C4-2B (cell line): Measurements from ENCODE around the gene GNGT2.

ENCODE experiments used
- CTCF ChIP-seq: fragments of 450-650 bp; conservative IDR thresholded peaks from 2 replicates; pipeline ENCODE4 v1.5.1; 2017; ENCODE audit warnings: mild to moderate bottlenecking
- ZFX ChIP-seq: fragments of 450-650 bp; IDR thresholded peaks from 2 replicates; pipeline ENCODE4 v1.6.1; 2017

DNA sequence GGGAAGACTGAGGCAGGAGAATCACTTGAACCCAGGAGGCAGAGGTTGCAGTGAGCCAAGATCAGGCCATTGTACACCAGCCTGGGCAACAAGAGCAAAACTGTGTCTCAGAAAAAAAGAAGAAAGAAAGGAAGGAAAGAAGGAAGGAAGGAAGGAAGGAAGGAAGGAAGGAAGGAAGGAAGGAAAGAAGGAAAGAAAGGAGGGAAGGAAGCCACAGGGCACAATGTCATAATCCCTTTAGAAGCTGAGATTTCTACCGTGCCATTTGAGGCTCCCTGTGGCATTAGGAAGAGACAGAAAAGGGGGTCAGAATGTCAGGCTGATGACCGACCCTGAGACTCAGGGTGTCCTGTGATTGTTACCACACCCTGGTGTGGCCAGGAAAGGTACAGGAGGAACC lies 6.6 kb downstream of the GNGT2 start:
- TF ChIP-seq CTCF (no peak), ZFX (no peak)
